ENCODE data around the gene OR10A3.

- TF ChIP-seq CTCF (IDR thresholded peaks at IDR 0.05; ENCODE audit: insufficient read depth, low read depth, low read length) (no peak), EZH2 (IDR thresholded peaks at IDR 0.05; ENCODE audit: insufficient read depth, low read length) (no peak)
Measured at GRCh38 chr11:7982582-7983119, 41.1 kb upstream of the OR10A3 start.

All from astrocyte (in vitro differentiated cells and primary cell).